Measurements from ENCODE around the gene MSI2. TPM values are rescaled to one million over a fixed set of nuclear protein-coding genes. Genes with fewer than 3 reads are reported as not detected.

Gene MSI2
- total and polyA plus RNA-seq, 2 experiments from 2014 or later, result 18.9 to 41.8 TPM

GRCh38 chr17:57556977-57557376 lies 300.7 kb downstream of the MSI2 start:
- no peak overlapping the region for H3K27ac Mint-ChIP-seq
- peaks cover 54% of the 10 kb centered on the region for H3K4me1 Mint-ChIP-seq
- Histone ChIP-seq H3K4me3 (no peak overlapping the region), H3F3A (replicated peaks; ENCODE audit: low read depth) (no peaks in the 10 kb centered on the region), H3K27me3 (ENCODE audit: insufficient read depth) (no peaks in the 10 kb centered on the region), H3K4me2 (no peak overlapping the region), H3K4me1 (ENCODE audit: insufficient read depth) (peaks cover 43% of the 10 kb centered on the region), H3K79me2 (replicated peaks; ENCODE audit: insufficient read depth) (peaks cover 3% of the 10 kb centered on the region; the same call in 1 of the 2 replicates), H3K9me2 (ENCODE audit: insufficient read depth) (no peaks in the 10 kb centered on the region), H4K20me1 (replicated peaks; ENCODE audit: insufficient read depth) (peaks cover 4% of the 10 kb centered on the region; the same call in 1 of the 2 replicates), H2AFZ (no peak overlapping the region), H3K27ac (ENCODE audit: low read depth) (no peak overlapping the region), H3K36me3 (ENCODE audit: insufficient read depth) (no peaks in the 10 kb centered on the region)
- no peaks in the 10 kb centered on the region for H3K9me3 Mint-ChIP-seq
- TF ChIP-seq, protein P1, sequence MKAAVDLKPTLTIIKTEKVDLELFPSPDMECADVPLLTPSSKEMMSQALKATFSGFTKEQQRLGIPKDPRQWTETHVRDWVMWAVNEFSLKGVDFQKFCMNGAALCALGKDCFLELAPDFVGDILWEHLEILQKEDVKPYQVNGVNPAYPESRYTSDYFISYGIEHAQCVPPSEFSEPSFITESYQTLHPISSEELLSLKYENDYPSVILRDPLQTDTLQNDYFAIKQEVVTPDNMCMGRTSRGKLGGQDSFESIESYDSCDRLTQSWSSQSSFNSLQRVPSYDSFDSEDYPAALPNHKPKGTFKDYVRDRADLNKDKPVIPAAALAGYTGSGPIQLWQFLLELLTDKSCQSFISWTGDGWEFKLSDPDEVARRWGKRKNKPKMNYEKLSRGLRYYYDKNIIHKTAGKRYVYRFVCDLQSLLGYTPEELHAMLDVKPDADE (IDR thresholded peaks at IDR 0.05), result no peak
- TF ChIP-seq EZH2phosphoT487 (IDR thresholded peaks at IDR 0.05; ENCODE audit: unreplicated experiment) (no peak), ZNF462 (CRISPR knock-in tag; IDR thresholded peaks at IDR 0.05) (no peak), ZNF331 (CRISPR knock-in tag; IDR thresholded peaks at IDR 0.05; ENCODE audit: low read depth) (no peak), NANOG (IDR thresholded peaks at IDR 0.05; ENCODE audit: borderline replicate concordance) (no peak), REST (IDR thresholded peaks at IDR 0.05; ENCODE audit: unreplicated experiment) (no peak), POLR2AphosphoS5 (IDR thresholded peaks at IDR 0.05; ENCODE audit: low read depth) (no peak), EZH2 (IDR thresholded peaks at IDR 0.05; ENCODE audit: low read depth, unreplicated experiment) (no peak), CTCF (conservative IDR thresholded peaks at IDR 0.05; ENCODE audit: low read depth in 2 of 2) (no peak), CREB1 (CRISPR knock-in tag; IDR thresholded peaks at IDR 0.05; ENCODE audit: low read depth) (no peak), ZNF114 (CRISPR knock-in tag; IDR thresholded peaks at IDR 0.05) (no peak), STAT1 (IDR thresholded peaks at IDR 0.05; ENCODE audit: unreplicated experiment) (no peak), JUNB (IDR thresholded peaks at IDR 0.05; ENCODE audit: unreplicated experiment) (no peak)
- H3K36me3 Mint-ChIP-seq (ENCODE audit: low read depth), result no peaks in the 10 kb centered on the region
- H3K4me3 Mint-ChIP-seq, result no peak overlapping the region
- DNase-seq (ENCODE audit: low spot score), result no peak
- H3K27me3 Mint-ChIP-seq (ENCODE audit: insufficient read depth, low read depth, poor library complexity), result peaks cover 11% of the 10 kb centered on the region
- no peak for ATAC-seq

Measured in GM23338 (cell line).